Measurements from ENCODE around the gene KCNQ1. TPM values are rescaled to one million over a fixed set of nuclear protein-coding genes. Genes with fewer than 3 reads are reported as not detected.

The KCNQ1 gene
- total RNA-seq, 2 donors from 2014 or later = 51.4 to 55.8 TPM

GRCh38 chr11:2507212-2507901 lies 62.5 kb downstream of the KCNQ1 start:
- no peaks in the 10 kb centered on the region for H3K4me1 ChIP-seq
- intact Hi-C loops (cut with DNase I) = no loop called here
- TF ChIP-seq CTCF (IDR thresholded peaks at IDR 0.05) = no peak

GRCh38 chr11:2507945-2508749 lies 63.3 kb downstream of the KCNQ1 start:
- no peak for DNase-seq
- H3K27ac ChIP-seq = no peak overlapping the region
- H3K9ac ChIP-seq (ENCODE audit: low read depth in 2 of 2, low read length in 2 of 2) = no peak overlapping the region
- no peaks in the 10 kb centered on the region for H3K4me1 ChIP-seq
- intact Hi-C loops (cut with DNase I) = no loop called here
- H3K9me3 ChIP-seq = no peaks in the 10 kb centered on the region
- no peaks in the 10 kb centered on the region for H3K27me3 ChIP-seq
- H3K4me3 ChIP-seq = no peak overlapping the region
- H3K36me3 ChIP-seq = no peaks in the 10 kb centered on the region
- no peak for TF ChIP-seq CTCF (IDR thresholded peaks at IDR 0.05)

More at GRCh38 chr11:2507212-2507901, 62.5 kb downstream of the KCNQ1 start:
- no peaks in the 10 kb centered on the region for H3K36me3 ChIP-seq
- H3K27me3 ChIP-seq = no peaks in the 10 kb centered on the region
- no peak for DNase-seq
- H3K9ac ChIP-seq (ENCODE audit: low read depth in 2 of 2, low read length in 2 of 2) = no peak overlapping the region
- no peak overlapping the region for H3K4me3 ChIP-seq
- no peaks in the 10 kb centered on the region for H3K9me3 ChIP-seq
- H3K27ac ChIP-seq = no peak overlapping the region

- Histone ChIP-seq H3K27ac (no peak overlapping the region), H3K4me1 (no peaks in the 10 kb centered on the region), H3K27me3 (no peaks in the 10 kb centered on the region), H3K36me3 (no peaks in the 10 kb centered on the region), H3K4me3 (no peak overlapping the region), H3K9me3 (no peaks in the 10 kb centered on the region), H3K9ac (ENCODE audit: low read depth in 2 of 2, low read length in 2 of 2) (no peak overlapping the region)
- intact Hi-C loops (cut with DNase I) = no loop called here
- TF ChIP-seq CTCF (IDR thresholded peaks at IDR 0.05) = no peak
- no peak for DNase-seq
Measured at GRCh38 chr11:2508793-2509192, 64.0 kb downstream of the KCNQ1 start.

GRCh38 chr11:2509481-2510001 lies 64.7 kb downstream of the KCNQ1 start:
- Histone ChIP-seq H3K27me3 (no peaks in the 10 kb centered on the region), H3K4me1 (no peaks in the 10 kb centered on the region), H3K4me3 (no peak overlapping the region), H3K36me3 (no peaks in the 10 kb centered on the region), H3K27ac (no peak overlapping the region), H3K9me3 (no peaks in the 10 kb centered on the region), H3K9ac (ENCODE audit: low read depth in 2 of 2, low read length in 2 of 2) (no peak overlapping the region)
- no peak for DNase-seq
- intact Hi-C loops (cut with DNase I) = no loop called here
- TF ChIP-seq CTCF (IDR thresholded peaks at IDR 0.05) = no peak

- Histone ChIP-seq H3K9ac (ENCODE audit: low read depth in 2 of 2, low read length in 2 of 2) (no peak overlapping the region), H3K27me3 (no peaks in the 10 kb centered on the region), H3K36me3 (no peaks in the 10 kb centered on the region), H3K4me1 (no peaks in the 10 kb centered on the region), H3K9me3 (no peaks in the 10 kb centered on the region), H3K4me3 (no peak overlapping the region), H3K27ac (no peak overlapping the region)
- intact Hi-C loops (cut with DNase I) = no loop called here
- no peak for DNase-seq
- no peak for TF ChIP-seq CTCF (IDR thresholded peaks at IDR 0.05)
Measured at GRCh38 chr11:2510626-2511402, 66.0 kb downstream of the KCNQ1 start.
